ENCODE results near the gene CNTN1.

DNA sequence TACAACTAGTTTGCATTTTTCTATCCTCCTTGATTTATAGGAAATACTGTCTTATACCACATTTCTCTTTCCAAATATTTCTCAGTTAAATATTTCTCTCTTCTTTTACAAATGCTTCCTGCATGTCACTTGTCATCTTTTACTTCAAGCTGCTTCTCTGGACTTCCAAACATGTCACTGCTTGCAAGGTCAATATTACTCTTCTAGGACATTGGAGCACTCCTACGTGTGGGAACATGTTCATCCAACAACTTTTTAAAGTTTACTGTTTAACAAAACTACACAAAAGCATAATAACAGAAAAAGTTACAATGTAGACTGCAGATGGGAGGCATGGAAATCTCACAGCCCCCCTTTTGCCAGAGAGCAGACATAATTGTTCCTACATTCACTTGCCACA lies 28.5 kb upstream of the CNTN1 start:
- TF ChIP-seq FOXA1 (IDR thresholded peaks at IDR 0.05) = no peak
- TF ChIP-seq BHLHE40 (IDR thresholded peaks at IDR 0.05; ENCODE audit: borderline replicate concordance) = no peak
- no peak for TF ChIP-seq HDGF (IDR thresholded peaks at IDR 0.05; ENCODE audit: borderline replicate concordance)
- TF ChIP-seq FOXM1 (IDR thresholded peaks at IDR 0.05; ENCODE audit: borderline replicate concordance) = no peak
- TF ChIP-seq ARNT (IDR thresholded peaks at IDR 0.05) = no peak
- TF ChIP-seq SP1 (IDR thresholded peaks at IDR 0.05) = no peak
- no peak for TF ChIP-seq TARDBP (IDR thresholded peaks at IDR 0.05)
- no peak for TF ChIP-seq NFRKB (IDR thresholded peaks at IDR 0.05)
- TF ChIP-seq LEF1 (IDR thresholded peaks at IDR 0.05; ENCODE audit: borderline replicate concordance) = no peak
- no peak for TF ChIP-seq SUZ12 (IDR thresholded peaks at IDR 0.05)
- no peak for TF ChIP-seq FOXK2 (IDR thresholded peaks at IDR 0.05)
- no peak for TF ChIP-seq ZNF384 (IDR thresholded peaks at IDR 0.05)
- TF ChIP-seq, protein P1, sequence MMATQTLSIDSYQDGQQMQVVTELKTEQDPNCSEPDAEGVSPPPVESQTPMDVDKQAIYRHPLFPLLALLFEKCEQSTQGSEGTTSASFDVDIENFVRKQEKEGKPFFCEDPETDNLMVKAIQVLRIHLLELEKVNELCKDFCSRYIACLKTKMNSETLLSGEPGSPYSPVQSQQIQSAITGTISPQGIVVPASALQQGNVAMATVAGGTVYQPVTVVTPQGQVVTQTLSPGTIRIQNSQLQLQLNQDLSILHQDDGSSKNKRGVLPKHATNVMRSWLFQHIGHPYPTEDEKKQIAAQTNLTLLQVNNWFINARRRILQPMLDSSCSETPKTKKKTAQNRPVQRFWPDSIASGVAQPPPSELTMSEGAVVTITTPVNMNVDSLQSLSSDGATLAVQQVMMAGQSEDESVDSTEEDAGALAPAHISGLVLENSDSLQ (IDR thresholded peaks at IDR 0.05) = no peak

All from HEK293T (cell line).